GM12878 (cell line): ENCODE measurements around the gene SRSF3. TPM values are rescaled to one million over a fixed set of nuclear protein-coding genes. Genes with fewer than 3 reads are reported as not detected.

Experiments
- ATAC-seq: fragments of 200-7000 bp; cut with Tn5 transposase; 3 replicates; pipeline ENCODE4 v1.9.1; 2020; ENCODE audit warnings: mild to moderate bottlenecking, moderate library complexity
- BruUV-seq: library from RNA; stranded (reverse); fragments of 400-500 nt; replicated peaks from 2 replicates; lab custom pipeline; 2021; lab: Mats Ljungman, UMichigan
- CTCF ChIA-PET: fragments of 300-600 bp; sonication (Branson Sonifier 250); formaldehyde crosslinking; extraction: SDS; loops from one replicate; lab custom pipeline; 2021; ENCODE audit warnings: inconsistent platforms; lab: Yijun Ruan, JAX
- POLR2A ChIA-PET: fragments of 350-600 bp; formaldehyde crosslinking; extraction: SDS; loops from one replicate; lab custom pipeline; 2021; ENCODE audit warnings: inconsistent platforms; lab: Charles Lee
- RAD21 ChIA-PET: fragments of 300-600 bp; sonication (Branson Sonifier 250); formaldehyde crosslinking; loops from one replicate; lab custom pipeline; 2023; ENCODE audit warnings: antibody characterized with exemption; ENCODE audit not compliant: unreplicated experiment; lab: Charles Lee
- SMC1A ChIA-PET: fragments of 300-600 bp; sonication (Branson Sonifier 250); formaldehyde crosslinking; loops from one replicate; lab custom pipeline; 2023; ENCODE audit not compliant: unreplicated experiment, uncharacterized antibody; lab: Charles Lee
- DNase-seq: peaks from one replicate; pipeline ENCODE4 v3.0.0-alpha.2; 2011; ENCODE audit warnings: low read depth, low spot score
- FAIRE-seq: peaks from 3 replicates; lab custom pipeline; 2011; peaks lifted over from hg19 to GRCh38; lab: Jason Lieb, UNC
- H2AFZ ChIP-seq: 2 replicates; pipeline ENCODE4 v1.6.0; 2011; ENCODE audit warnings: low read depth, low read length, control low read depth; ENCODE audit not compliant: control insufficient read depth
- H3K27ac ChIP-seq: 2 replicates; pipeline ENCODE4 v1.5.1; 2011; ENCODE audit warnings: control low read depth; ENCODE audit not compliant: control insufficient read depth, insufficient read depth
- H3K27me3 ChIP-seq, 2 experiments: replicated peaks in 1 of 2; 2 replicates each; pipeline versions ENCODE4 v1.6.0 to v1.6.1; 2011; ENCODE audit warnings: low read length in 1 of 2; ENCODE audit not compliant: control insufficient read depth in 2 of 2, insufficient read depth in 2 of 2
- H3K36me3 ChIP-seq, 2 experiments: 2 replicates each; pipeline ENCODE4 v1.5.1; 2011; ENCODE audit warnings: low read length in 1 of 2; ENCODE audit not compliant: control insufficient read depth in 2 of 2, insufficient read depth in 2 of 2
- H3K4me1 ChIP-seq: 2 replicates; pipeline ENCODE4 v1.6.1; 2011; ENCODE audit warnings: mild to moderate bottlenecking, low read length, moderate library complexity, mixed read lengths; ENCODE audit not compliant: control insufficient read depth, insufficient read depth
- H3K4me2 ChIP-seq: 2 replicates; pipeline ENCODE4 v1.6.0; 2011; ENCODE audit warnings: control low read depth; ENCODE audit not compliant: control insufficient read depth, insufficient read depth
- H3K4me3 ChIP-seq: fragments of 200-600 bp; sonication (generic); 2 replicates; pipeline ENCODE4 v1.5.1; 2016
- H3K79me2 ChIP-seq: 2 replicates; pipeline ENCODE4 v1.6.0; 2011; ENCODE audit warnings: low read length; ENCODE audit not compliant: control insufficient read depth, insufficient read depth
- H3K9ac ChIP-seq: 2 replicates; pipeline ENCODE4 v1.8.0; 2011; ENCODE audit warnings: low read length, control low read depth, mixed read lengths; ENCODE audit not compliant: control insufficient read depth, insufficient read depth
- H3K9me3 ChIP-seq: replicated peaks from 3 replicates; pipeline ENCODE4 v1.5.1; 2011; ENCODE audit warnings: mild to moderate bottlenecking, low read length; ENCODE audit not compliant: control insufficient read depth, insufficient read depth
- H4K20me1 ChIP-seq: 2 replicates; pipeline ENCODE4 v1.6.0; 2011; ENCODE audit not compliant: control insufficient read depth, insufficient read depth
- ASH2L ChIP-seq: fragments of 300-600, 200-600 bp; sonication (generic); IDR thresholded peaks from 2 replicates; pipeline ENCODE4 v1.6.1; 2017; ENCODE audit warnings: low read depth, mild to moderate bottlenecking, borderline replicate concordance
- FOXM1 ChIP-seq: IDR thresholded peaks from 2 replicates; pipeline ENCODE4 v1.6.1; 2012; ENCODE audit warnings: low read depth, mild to moderate bottlenecking, inconsistent platforms, low read length, moderate library complexity
- HDGF ChIP-seq: fragments of 450-650 bp; IDR thresholded peaks from 2 replicates; pipeline ENCODE4 v1.6.1; 2016; ENCODE audit warnings: antibody characterized with exemption
- IKZF2 ChIP-seq, 2 experiments: fragments of 450-650 bp; IDR thresholded peaks; 2 replicates each; pipeline ENCODE4 v1.6.1; 2017; ENCODE audit warnings: mild to moderate bottlenecking in 2 of 2, moderate library complexity in 2 of 2
- KAT2A ChIP-seq: conservative IDR thresholded peaks from 2 replicates; pipeline ENCODE4 v1.6.1; 2011; ENCODE audit warnings: low read depth, low read length; ENCODE audit not compliant: control insufficient read depth
- SMAD5 ChIP-seq: IDR thresholded peaks from 2 replicates; pipeline ENCODE4 v1.6.1; 2016; ENCODE audit warnings: antibody characterized with exemption, low read depth
- STAT3 ChIP-seq: IDR thresholded peaks from 2 replicates; pipeline ENCODE4 v1.6.1; 2011; ENCODE audit warnings: low read depth, low read length, improper control_type of control experiment
- TCF7 ChIP-seq: IDR thresholded peaks from 2 replicates; pipeline ENCODE4 v1.6.1; 2014; ENCODE audit warnings: antibody characterized with exemption, borderline replicate concordance
- WGBS: methylation state at CpG from one replicate; pipeline ENCODE4 v1.1.6; 2016; ENCODE audit warnings: low lambda C conversion rate; ENCODE audit not compliant: insufficient replicate concordance, insufficient coverage; ENCODE audit errors: missing lambda C conversion rate; 5-methylcytosine and 5-hydroxymethylcytosine counted together
- in situ Hi-C: fragments of 300-500 bp; cut with MboI; formaldehyde crosslinking; loops from 9 replicates; pipeline ENCODE4 v1.14.3; 2018; ENCODE audit warnings: mixed read lengths
- intact Hi-C: fragments of 100-400 bp; cut with micrococcal nuclease; formaldehyde crosslinking; loops from one replicate; pipeline ENCODE4 v1.14.2; 2022; ENCODE audit not compliant: unreplicated experiment
- polyA plus RNA-seq, 11 experiments: library from polyadenylated mRNA; depleted of rRNA in 4 of 11; unstranded in 6 of 11; stranded (reverse) in 5 of 11; fragments of >200 nt; fragmentation: Nextera tagmentation in 4 of 11; fragmentation: Illumina TruSeq in 1 of 11; extraction: Ambion mirVana in 4 of 11; extraction: Trizol in 1 of 11; gene quantifications; 1 replicate in 1 of 11; 2 replicates in 10 of 11; pipeline versions ENCODE4 v1.2.1 to v1.2.3, GENCODE V29; 2011 to 2016; ENCODE audit warnings: inconsistent platforms in 2 of 11, missing spikeins in 2 of 11, low read depth in 1 of 11
- total RNA-seq, 4 experiments: library from RNA; depleted of rRNA in 3 of 4; stranded (reverse); fragments of >200 nt in 3 of 4; fragmentation: Illumina TruSeq in 1 of 4; extraction: Trizol in 1 of 4; gene quantifications; 2 replicates each; pipeline versions ENCODE4 v1.2.1 to v1.2.3, GENCODE V29; 2013 to 2021
- TF ChIP-seq, protein P1 (sequence below): IDR thresholded peaks from 2 replicates; pipeline ENCODE4 v1.6.1; 2012; ENCODE audit warnings: low read length, inconsistent platforms

Gene SRSF3
- total and polyA plus RNA-seq, 10 of the 15 experiments (the other 5 are each of a cell fraction or from before 2014, with no cell fraction given): 195 to 1,377 (median 493) TPM

DNA sequence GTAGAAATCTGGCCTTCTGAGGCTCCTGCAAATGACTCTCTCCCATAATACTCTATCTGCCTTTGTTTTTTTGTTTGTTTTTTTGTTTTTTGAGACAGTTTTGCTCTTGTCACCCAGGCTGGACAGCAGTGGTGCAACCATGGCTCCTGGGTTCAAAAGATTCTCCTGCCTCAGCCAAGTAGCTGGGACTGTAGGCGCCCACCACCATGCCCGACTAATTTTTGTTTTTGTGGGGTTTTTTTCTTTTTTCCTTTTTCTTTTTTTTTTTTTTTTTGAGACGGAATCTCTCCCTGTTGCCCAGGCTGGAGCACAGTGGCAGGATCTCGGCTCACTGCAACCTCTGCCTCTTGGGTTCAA is 30.3 kb upstream of the SRSF3 start:
- Histone ChIP-seq H3K27me3 (no peaks in the 10 kb centered on the region), H3K4me1 (no peaks in the 10 kb centered on the region), H3K79me2 (no peaks in the 10 kb centered on the region), H4K20me1 (no peaks in the 10 kb centered on the region), H3K36me3 (no peaks in the 10 kb centered on the region), H3K4me3 (no peak overlapping the region), H3K4me2 (no peak overlapping the region), H3K9ac (no peak overlapping the region), H3K27ac (no peak overlapping the region), H3K9me3 (no peaks in the 10 kb centered on the region), H2AFZ (no peak overlapping the region)
- no TSS peak for BruUV-seq
- SMC1A ChIA-PET: interaction anchor here (1.0 kb wide), 1 partner anchor 21 kb away, joined by 3 read pairs; no protein-coding TSS in a partner anchor
- FAIRE-seq (no peak), ATAC-seq (no peak), DNase-seq (no peak)
- intact Hi-C loops: no loop called here
- RAD21 ChIA-PET: interaction anchor here (0.7 kb wide), 1 partner anchor 16 kb away, joined by 4 read pairs; no protein-coding TSS in a partner anchor
- POLR2A ChIA-PET: interaction anchor here (0.6 kb wide), 1 partner anchor 172 kb away, joined by 5 read pairs; no protein-coding TSS in a partner anchor
- in situ Hi-C loops: no loop called here
- TF ChIP-seq STAT3 (no peak), KAT2A (no peak), IKZF2 (IDR thresholded peaks at IDR 0.05) (no peak), FOXM1 (no peak), SMAD5 (no peak), TCF7 (no peak), ASH2L (no peak), HDGF (no peak)
- TF ChIP-seq, protein P1, sequence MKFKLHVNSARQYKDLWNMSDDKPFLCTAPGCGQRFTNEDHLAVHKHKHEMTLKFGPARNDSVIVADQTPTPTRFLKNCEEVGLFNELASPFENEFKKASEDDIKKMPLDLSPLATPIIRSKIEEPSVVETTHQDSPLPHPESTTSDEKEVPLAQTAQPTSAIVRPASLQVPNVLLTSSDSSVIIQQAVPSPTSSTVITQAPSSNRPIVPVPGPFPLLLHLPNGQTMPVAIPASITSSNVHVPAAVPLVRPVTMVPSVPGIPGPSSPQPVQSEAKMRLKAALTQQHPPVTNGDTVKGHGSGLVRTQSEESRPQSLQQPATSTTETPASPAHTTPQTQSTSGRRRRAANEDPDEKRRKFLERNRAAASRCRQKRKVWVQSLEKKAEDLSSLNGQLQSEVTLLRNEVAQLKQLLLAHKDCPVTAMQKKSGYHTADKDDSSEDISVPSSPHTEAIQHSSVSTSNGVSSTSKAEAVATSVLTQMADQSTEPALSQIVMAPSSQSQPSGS: no peak
- 49% methylated on average over 2 of the region's 4 CpGs for WGBS
- CTCF ChIA-PET: interaction anchor here (0.9 kb wide), 1 partner anchor 261 kb away, joined by 6 read pairs; no protein-coding TSS in a partner anchor
